NCI-H1092 (cell line): ENCODE results near the gene SMIM1.
"Not testable (repeated sequence)": the region's sequence is repeated elsewhere in the genome, so short reads cannot be mapped to it uniquely, and the experiment has no call there.

Source experiments
- DNase-seq: peaks from one replicate; lab custom pipeline; 2025; lab: John Stamatoyannopoulos, UW

The SMIM1 gene, protein sequence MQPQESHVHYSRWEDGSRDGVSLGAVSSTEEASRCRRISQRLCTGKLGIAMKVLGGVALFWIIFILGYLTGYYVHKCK

DNA sequence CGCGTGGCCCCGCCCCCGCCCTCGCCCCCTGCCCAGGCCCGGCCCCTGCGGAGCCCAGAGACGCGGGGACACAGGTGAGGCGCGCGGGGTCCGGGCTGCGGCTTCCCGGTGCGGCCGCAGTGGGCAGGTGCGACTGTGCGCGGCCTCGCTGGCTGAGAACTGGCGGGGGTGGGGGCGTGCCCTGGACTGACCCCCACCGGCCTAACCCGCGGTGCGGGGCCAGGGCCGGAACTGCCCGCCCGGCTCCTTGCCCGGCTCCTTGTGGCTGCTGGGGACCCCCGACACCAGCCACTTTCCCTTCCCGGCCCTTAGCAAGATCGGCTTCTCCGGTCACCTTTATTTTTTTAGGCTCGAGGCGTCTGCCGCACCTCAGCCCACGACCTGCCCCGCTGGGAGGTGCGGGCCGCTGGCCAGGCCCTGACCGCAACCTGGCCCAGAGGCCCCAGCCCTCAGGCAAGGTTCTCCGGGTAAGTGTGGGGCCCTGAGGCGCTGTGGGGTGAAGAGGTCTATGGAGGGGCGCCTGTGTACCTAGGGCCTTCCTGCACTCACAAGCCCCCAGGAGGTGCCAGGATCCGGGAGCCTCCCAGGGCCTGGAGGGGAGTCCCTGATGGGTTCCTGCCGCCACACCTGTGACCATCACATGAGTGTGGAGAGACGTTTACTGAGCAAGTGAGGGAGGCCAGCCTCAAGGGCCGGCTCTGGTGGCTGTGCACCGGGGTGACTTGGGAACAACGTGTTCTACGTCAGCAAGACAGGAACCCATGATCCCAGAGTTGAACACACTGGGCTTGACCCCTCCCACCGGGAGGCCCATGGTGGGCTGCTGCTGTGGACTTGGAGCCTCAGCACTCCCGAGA is at the start of gene SMIM1:
Gene SMIM1, plus strand, starts transcription at position 35 of the 857 bp plus-strand sequence. CDS start 2,625 bp downstream, outside the sequence.
- no peak for DNase-seq

DNA sequence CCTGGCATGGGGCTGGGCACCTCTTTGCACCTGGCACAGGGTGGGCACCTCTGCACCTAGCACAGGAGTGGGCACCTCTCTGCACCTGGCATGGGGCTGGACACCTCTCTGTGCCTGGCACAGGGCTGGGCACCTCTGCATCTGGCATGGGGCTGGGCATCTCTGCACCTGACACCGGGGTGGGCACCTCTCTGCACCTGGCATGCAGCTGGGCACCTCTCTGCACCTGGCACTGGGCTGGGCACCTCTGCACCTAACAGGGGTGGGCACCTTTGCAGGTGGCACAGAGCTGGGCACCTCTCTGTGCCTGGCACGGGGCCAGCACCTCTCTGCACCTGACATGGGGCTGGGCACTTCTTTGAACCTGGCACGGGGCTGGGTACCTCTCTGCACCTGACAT is 49.7 kb upstream of the SMIM1 start:
- no peak for DNase-seq

DNA sequence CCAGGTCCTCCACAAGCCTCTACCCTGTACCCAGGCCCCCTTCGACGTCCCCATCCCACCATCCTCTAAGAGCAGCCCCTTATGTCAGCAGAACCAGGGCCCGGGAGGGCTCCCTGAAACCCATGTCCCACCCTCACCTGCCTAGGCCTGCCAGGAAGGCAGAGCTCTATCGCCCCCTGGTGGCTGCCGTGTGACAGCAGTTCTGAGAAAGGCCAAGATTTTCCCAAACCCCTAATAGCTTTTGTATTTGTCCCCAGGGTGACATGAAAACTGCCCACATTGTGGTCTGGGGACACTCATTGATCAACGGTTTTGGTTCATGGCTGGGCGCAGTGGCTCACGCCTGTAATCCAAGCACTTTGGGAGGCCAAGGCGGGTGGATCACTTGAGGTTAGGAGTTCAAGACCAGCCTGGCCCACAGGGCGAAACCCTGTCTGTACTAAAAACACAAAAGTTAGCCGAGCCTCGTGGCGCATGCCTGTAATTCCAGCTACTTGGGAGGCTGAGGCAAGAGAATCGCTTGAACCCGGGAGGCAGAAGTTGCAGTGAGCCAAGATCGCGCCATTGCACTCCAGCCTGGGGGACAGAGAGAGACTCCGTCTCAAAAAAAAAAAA is 48.0 kb upstream of the SMIM1 start:
- not testable (repeated sequence) for DNase-seq

DNA sequence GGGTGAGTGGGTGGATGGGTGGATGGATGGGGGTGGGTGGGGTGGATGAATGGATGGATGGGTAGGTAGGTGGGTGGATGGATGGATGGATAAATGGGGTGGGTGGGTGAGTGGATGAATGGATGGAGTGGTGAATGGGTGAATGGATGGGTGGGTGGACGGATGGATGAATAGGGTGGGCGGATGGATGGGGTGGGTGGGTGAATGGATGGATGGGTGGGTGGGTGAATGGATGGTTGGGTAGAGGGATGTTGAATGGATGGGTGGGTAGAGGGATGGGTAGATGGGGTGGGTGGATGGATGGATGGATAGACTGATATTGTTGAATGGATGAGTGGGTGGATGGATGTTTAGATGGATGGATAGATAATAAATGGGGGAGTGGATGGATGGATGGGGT is 47.2 kb upstream of the SMIM1 start:
- no peak for DNase-seq

DNA sequence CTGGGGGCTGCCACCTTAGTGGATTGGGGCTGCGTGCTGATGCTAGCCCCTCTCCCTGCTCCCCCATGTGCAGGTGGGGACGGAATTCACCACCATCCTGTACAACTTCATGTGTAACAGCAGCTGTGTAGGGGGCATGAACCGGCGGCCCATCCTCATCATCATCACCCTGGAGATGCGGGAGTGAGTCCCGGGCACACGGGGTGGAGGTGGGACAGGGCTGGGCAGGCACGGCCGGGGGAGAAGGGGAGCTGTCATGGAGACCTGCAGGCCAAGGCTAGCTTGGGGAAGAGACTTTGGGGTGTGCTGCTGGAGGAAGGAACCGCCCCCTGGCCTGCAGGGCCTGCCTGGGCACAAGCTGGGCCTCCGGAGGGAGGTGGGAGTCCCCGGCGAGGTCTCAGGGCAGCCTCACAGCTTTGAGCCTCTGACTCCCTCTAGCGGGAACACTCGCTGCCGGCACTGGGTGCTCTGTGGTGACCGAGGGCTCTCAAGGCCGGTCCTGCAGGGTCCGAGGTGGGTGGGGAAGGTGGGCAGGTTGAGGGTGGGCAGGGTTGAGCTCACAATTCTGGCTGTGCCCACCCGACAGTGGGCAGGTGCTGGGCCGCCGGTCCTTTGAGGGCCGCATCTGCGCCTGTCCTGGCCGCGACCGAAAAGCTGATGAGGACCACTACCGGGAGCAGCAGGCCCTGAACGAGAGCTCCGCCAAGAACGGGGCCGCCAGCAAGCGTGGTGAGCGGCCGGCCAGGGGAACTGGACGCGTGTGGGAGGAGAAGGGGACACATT is 45.3 kb upstream of the SMIM1 start:
- DNase-seq = no peak

DNA sequence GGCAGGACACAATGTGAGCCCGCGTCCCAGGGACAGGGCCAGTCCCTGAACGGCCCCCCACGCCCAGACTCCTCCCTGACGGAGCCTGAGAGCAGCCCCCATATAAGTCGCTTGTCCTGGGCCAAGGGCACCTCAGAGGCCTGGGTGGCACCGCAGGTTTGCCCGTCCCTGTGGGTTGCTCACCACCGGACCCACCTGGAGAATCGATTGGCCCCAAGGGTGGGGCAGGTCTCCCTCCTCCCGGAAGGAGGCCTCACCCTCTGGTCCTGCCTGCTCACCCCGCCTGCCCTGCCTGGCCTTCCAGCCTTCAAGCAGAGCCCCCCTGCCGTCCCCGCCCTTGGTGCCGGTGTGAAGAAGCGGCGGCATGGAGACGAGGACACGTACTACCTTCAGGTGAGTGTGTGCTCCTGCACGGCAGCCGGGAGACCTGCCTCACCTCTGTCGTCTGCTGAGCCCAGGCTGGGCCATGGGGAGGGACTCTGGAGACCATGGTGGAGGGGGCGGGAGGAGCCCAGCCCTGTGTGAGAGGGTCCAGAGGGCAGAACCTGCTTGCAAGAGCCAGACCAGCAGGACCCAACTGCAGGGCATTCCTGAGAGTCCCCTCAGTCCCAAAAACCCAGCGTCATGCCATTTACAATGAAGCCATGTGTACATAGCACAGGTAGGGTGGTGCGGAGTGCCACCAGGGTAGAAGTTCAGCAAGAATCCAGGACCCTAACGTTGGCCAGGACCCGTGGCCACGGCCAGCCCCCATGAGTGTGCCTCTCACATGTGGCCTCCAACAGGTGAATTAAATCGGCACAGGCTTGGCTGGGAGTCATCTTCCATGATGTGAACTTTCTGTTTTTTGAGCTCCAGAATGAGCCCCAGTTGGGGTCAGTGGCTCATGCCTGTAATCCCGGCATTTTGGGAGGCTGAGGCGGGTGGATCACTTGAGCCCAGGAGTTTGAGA is 44.4 kb upstream of the SMIM1 start:
- DNase-seq = no peak

DNA sequence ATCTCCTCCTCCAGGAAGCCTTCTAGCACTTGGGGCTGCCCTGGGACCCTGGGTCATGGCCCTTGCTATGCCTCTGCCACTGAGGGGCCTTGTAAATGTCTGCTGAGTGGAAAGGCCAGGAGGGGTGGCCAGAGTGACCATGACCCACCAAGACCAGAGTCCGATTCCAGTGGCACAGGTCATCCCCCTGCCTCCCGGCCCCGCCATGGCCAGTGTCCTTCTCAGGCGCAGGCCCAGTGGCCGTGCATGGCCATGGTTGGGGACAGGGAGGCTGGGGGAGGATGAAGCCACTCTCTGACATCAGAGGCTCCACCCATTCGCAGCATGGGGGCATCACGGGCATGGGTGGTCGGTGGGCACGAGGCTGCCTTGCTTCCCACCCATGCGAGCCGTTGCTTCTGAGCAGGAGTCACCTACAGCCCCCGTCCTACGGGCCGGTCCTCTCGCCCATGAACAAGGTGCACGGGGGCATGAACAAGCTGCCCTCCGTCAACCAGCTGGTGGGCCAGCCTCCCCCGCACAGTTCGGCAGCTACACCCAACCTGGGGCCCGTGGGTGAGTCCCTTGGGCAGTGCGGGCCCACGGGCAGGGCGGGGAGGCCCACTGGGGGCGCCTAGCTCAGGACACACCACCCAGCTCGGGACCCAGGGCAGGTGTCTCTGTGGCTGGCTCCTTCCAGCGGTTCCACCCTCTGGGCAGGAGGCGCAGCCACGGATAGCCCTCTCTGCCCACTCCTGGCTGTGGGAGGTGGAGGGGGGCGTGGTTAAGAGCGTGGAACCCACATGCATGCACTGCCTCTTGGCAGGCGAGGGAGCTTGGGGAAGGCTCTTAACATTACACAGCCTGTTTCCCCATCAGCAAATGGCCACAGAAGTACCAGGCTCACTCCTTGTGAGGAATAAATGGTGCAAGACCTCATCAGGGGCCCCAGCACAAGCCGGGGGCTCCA is 42.7 kb upstream of the SMIM1 start:
- no peak for DNase-seq

DNA sequence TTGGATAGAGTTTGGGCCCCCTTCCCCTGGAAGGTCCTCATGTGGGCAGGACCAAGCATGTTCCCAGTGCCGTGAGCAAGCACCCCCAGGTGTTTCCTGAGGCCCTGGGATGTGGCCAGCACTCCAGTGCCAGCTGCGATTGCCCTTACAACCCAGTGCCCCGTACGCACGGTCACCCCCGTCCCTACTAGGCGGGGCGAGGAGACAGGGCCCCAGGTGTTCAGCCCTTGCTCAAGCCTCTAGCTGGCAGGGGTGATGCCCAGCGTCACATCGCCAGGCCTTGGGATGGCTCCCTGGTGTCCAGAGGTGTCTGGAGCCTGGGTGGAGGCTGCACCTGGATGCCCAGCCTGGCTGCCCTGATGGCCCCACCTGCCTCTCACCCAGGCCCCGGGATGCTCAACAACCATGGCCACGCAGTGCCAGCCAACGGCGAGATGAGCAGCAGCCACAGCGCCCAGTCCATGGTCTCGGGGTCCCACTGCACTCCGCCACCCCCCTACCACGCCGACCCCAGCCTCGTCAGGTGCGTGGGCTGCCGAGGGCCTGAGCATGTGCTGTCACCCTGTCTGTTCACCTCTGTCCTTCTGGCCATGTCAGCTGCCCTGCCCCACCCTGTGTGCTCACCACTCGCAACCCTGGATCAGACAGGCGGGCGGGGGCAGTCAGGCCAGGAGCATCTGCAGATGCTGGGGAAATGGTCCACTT is 41.9 kb upstream of the SMIM1 start:
- no peak for DNase-seq

DNA sequence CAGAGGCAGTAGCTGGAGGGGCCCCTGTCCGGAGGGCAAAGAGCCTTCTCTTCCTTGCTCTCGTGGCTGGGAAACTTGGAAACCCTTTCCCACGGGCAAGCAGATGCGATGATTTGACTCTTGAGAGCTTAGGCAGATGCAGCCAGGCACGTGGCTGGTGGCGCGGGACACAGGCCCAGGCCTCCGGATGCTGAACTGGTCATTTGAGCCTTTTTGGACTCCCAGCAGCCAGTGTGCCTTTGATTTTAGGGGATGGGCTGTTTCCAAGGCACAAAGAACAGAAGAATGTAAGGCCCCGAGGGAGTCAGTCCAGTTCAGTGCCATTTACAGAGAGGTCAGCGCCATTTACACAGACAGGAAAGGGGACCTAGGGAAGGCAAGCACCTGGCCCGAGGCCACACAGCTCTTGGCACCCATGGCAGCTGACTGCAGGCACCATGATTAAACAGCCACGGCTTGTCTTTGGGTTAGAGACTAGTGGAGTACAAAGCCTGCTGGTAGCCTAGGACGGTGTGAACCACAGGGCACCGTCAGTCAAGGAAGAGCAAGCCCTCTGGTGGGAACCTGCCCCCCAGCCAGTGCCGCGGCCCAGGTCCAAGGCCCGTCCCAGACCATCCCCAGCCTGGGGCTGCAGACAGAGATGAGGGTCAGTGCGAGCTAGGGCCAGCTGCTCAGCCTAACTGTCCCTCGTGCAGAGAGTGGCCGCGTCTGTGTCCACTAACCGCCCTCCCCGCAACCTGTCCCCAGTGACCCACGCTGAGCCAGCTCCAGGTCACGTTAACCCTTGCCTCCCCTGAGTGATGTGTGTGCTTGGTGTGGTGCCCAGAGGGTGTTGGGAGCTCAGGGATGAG is 40.7 kb upstream of the SMIM1 start:
- no peak for DNase-seq

DNA sequence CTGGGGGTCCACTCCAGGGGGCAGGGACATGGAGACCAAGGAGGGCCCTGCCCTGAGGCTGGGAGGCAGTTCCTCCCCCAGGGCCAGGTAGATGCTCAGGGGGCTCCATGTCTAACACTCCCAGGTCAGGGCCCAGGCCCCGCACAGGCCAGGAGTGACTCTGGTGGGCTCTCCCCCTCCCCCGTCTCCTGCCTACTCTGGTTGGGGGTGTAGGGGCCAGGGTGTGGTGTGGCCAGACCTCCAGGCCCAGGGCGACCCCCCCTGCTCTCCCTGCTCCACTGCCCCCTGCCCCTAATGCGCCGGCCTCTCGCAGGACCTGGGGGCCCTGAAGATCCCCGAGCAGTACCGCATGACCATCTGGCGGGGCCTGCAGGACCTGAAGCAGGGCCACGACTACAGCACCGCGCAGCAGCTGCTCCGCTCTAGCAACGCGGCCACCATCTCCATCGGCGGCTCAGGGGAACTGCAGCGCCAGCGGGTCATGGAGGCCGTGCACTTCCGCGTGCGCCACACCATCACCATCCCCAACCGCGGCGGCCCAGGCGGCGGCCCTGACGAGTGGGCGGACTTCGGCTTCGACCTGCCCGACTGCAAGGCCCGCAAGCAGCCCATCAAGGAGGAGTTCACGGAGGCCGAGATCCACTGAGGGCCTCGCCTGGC is 40.0 kb upstream of the SMIM1 start:
- DNase-seq = no peak

DNA sequence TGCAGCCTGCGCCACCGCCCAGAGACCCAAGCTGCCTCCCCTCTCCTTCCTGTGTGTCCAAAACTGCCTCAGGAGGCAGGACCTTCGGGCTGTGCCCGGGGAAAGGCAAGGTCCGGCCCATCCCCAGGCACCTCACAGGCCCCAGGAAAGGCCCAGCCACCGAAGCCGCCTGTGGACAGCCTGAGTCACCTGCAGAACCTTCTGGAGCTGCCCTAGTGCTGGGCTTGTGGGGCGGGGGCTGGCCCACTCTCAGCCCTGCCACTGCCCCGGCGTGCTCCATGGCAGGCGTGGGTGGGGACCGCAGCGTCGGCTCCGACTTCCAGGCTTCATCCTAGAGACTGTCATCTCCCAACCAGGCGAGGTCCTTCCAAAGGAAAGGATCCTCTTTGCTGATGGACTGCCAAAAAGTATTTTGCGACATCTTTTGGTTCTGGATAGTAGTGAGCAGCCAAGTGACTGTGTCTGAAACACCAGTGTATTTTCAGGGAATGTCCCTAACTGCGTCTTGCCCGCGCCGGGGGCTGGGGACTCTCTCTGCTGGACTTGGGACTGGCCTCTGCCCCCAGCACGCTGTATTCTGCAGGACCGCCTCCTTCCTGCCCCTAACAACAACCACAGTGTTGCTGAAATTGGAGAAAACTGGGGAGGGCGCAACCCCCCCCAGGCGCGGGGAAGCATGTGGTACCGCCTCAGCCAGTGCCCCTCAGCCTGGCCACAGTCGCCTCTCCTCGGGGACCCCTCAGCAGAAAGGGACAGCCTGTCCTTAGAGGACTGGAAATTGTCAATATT is 39.3 kb upstream of the SMIM1 start:
- no peak for DNase-seq

DNA sequence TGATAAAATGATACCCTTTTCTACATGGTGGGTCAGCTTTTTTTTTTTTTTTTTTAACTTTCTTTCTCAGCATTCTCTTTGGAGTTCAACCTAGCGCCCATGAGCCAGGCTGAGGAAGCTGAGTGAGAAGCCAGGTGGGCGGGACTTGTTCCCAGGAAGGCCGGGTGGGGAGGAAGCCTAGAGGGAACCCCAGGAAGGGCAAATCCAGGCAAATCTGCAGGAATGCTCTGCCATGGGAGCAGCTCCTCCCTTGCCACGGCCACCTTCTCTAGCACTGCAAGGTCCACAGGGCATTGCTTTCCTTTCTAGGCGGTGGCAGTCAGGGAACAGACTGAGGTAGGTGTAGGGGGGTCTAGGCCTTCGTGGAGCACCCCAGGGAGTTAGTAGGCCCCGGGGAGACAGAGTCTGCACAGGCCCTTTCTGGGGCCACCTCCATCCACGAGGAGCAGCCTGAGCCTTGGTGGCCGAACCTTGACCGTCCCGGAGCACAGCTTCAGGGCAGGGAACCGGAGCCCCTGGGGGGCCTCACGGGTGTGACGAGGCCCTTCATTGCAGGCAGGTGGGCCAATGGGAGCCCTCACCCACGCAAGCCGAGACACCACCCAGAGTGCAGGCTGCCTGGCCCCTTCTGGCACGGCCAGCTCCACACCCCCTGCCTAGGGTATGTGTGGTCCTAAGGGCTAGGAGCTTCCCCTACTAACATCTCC is 38.5 kb upstream of the SMIM1 start:
- no peak for DNase-seq

DNA sequence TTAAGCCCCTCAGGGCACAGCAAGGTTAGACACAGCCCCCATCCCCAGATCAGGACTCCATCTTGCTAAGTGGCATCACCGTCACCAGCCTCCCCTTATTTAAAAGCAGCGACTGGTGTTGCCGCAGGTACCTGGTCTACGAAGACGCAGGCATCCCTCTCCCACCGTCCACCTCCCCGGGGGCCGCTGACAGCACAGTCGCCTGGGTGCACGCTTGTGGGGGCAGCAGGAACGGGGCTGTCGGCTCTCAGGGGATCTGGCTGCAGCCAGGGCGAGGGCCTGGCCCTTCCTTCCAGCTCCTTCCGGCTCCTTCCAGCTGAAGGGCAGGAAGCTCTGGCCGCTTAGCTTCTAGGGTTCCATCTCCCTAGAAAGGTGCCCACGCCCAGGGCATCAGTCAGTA is 37.9 kb upstream of the SMIM1 start:
- DNase-seq = no peak

DNA sequence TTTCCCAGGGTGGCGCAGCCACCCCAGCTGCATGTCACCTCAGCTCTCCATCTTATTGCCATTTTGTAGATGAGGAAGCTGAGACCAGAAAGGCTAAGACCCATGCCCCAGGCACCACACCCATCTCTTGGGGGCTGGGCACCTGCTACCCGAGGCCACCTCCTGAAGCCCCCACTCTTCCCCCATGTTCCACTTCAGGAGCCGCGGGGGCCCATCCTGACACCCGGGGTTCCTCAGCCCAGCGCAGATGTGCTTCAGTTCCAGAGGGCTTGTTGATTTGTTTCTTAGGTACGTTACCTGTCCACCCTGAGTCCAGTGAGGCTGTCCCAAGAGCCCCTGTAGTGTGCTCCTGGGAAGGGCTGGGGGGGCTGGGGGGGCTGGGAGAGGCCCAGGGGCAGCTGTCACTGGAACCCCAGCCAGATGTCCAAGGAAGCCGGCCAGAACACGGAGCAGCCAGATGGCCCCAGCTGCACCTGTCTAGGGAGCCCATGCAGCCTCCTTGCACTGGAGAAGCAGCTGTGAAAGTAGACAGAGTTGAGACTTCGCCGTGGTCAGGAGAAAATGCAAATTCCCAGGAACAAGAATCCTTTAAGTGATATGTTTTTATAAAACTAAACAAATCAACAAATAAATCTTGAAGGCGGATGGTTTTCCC is 37.4 kb upstream of the SMIM1 start:
- DNase-seq = no peak

DNA sequence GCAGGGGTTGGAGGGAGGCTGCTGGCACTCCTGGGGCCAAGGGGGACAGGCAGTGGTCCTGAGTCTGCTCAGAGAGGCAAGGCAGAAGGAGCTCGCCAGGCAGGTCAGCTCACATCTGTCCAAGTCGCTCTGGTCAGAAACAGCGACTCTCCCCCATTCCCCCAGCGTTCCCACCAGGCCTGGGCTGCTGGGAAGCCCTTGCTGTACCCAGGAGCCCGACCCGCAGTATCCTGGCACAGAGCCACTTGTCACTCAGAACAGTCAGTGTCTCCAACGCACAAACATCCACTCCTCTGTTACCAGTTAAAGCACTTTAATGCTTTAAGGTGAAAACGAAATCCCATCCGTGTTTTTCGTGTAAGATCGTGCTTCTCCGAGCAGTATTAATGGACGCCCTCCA is 36.9 kb upstream of the SMIM1 start:
- DNase-seq = no peak

DNA sequence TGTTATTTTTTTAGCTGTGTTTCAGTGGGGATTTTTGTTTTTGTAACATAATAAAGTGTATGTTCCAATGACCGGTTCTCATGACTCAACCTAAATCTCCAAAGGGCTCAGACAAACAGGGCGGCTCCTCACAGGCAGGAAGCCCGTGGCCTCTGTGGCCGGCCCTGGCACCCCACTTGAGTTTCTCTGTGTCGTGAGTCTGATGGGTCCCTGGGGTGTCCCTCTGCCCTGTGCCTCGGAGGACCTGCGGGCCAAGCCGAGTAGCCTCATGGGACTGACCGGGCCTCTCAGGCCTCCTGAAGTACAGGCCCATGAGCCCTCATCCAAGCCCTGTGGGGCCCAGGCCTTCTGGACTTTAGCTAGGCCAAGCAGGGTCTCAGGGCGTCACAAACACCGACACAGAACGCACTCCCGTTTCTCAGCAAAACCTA is 36.4 kb upstream of the SMIM1 start:
- no peak for DNase-seq
